CD4-positive, alpha-beta T cell treated with Interferon alpha-2 for 1 hour (primary cell): ENCODE data around the gene CCT3.

Source experiments
- DNase-seq, 2 donors: peaks; one replicate each; pipeline ENCODE4 v3.0.0-alpha.2; 2020 to 2022

Gene CCT3

GRCh38 chr1:156276532-156276931 lies 61.6 kb downstream of the CCT3 start:
- DNase-seq, result no peak

- DNase-seq, result no peak
Measured at GRCh38 chr1:156270314-156270713, 67.8 kb downstream of the CCT3 start.

GRCh38 chr1:156268336-156268735 lies 69.8 kb downstream of the CCT3 start:
- DNase-seq, result no peak

GRCh38 chr1:156266051-156266450 lies 72.0 kb downstream of the CCT3 start:
- no peak for DNase-seq

GRCh38 chr1:156263288-156263655 lies 74.8 kb downstream of the CCT3 start:
- no peak for DNase-seq

GRCh38 chr1:156262461-156263287 lies 75.4 kb downstream of the CCT3 start:
- no peak for DNase-seq

GRCh38 chr1:156260896-156261295 lies 77.2 kb downstream of the CCT3 start:
- no peak for DNase-seq

- no peak for DNase-seq
Measured at GRCh38 chr1:156259805-156260204, 78.3 kb downstream of the CCT3 start.
